ENCODE measurements around the gene KAZALD1. TPM values are rescaled to one million over a fixed set of nuclear protein-coding genes. Genes with fewer than 3 reads are reported as not detected.

Gene KAZALD1
- 1 to 10 TPM in 3 of 4 donors, under 1 TPM in 1; 0.98 to 4.9 (median 3.7) TPM for total RNA-seq

- no peak for TF ChIP-seq CTCF (IDR thresholded peaks at IDR 0.05; ENCODE audit: low read depth)
These were observed at the start of gene KAZALD1 for GRCh38 chr10:101061624-101062231. KAZALD1 (plus strand) TSS chr10:101061989; CDS start chr10:101062593, 604 bp downstream.

- TF ChIP-seq CTCF (IDR thresholded peaks at IDR 0.05; ENCODE audit: low read depth) = no peak
These were observed 49.0 kb upstream of the KAZALD1 start for GRCh38 chr10:101012525-101013364.

GRCh38 chr10:101013365-101013825 is 48.4 kb upstream of the KAZALD1 start:
- no peak for TF ChIP-seq CTCF (IDR thresholded peaks at IDR 0.05; ENCODE audit: low read depth)

- no peak for TF ChIP-seq CTCF (IDR thresholded peaks at IDR 0.05; ENCODE audit: low read depth)
These were observed 47.4 kb upstream of the KAZALD1 start for GRCh38 chr10:101014230-101014884.

- no peak for TF ChIP-seq CTCF (IDR thresholded peaks at IDR 0.05; ENCODE audit: low read depth)
These were observed 46.7 kb upstream of the KAZALD1 start for GRCh38 chr10:101014966-101015581.

- no peak for TF ChIP-seq CTCF (IDR thresholded peaks at IDR 0.05; ENCODE audit: low read depth)
These were observed 46.2 kb upstream of the KAZALD1 start for GRCh38 chr10:101015582-101015973.
